RWPE1 (cell line): ENCODE data around the gene ILF3.

ENCODE experiments used
- CTCF ChIA-PET: fragments of 350-600 bp; sonication (Branson Sonifier 250); formaldehyde crosslinking; extraction: SDS; loops from one replicate; lab custom pipeline; 2021; lab: Yijun Ruan, JAX
- POLR2A ChIA-PET: fragments of 400-600 bp; formaldehyde crosslinking; extraction: SDS; loops from one replicate; lab custom pipeline; 2020; ENCODE audit warnings: antibody characterized with exemption; ENCODE audit not compliant: low non-redundant PET; lab: Yijun Ruan, JAX
- DNase-seq: peaks from one replicate; pipeline ENCODE4 v3.0.0; 2012; ENCODE audit warnings: low spot score
- H3K27ac ChIP-seq: fragments of 450-650 bp; 2 replicates; pipeline ENCODE4 v1.5.1; 2017
- CTCF ChIP-seq: fragments of 450-650 bp; conservative IDR thresholded peaks from 2 replicates; pipeline ENCODE4 v1.5.1; 2017; ENCODE audit warnings: low read depth, mild to moderate bottlenecking

Gene ILF3

GRCh38 chr19:10726268-10726667 lies 72.1 kb downstream of the ILF3 start:
- CTCF ChIA-PET, result interaction anchor here (0.7 kb wide), 1 partner anchor 540 kb away, joined by 6 read pairs; no protein-coding TSS in a partner anchor
- no peak for DNase-seq
- POLR2A ChIA-PET, result no interaction called here
- H3K27ac ChIP-seq, result no peak overlapping the region
- TF ChIP-seq CTCF, result no peak

GRCh38 chr19:10727685-10728201 lies 73.6 kb downstream of the ILF3 start:
- H3K27ac ChIP-seq, result no peak overlapping the region; the same call in 1 of the 2 replicates
- TF ChIP-seq CTCF, result no peak
- DNase-seq, result no peak
- ChIA-PET POLR2A (no interaction called here), CTCF (no interaction called here)

- H3K27ac ChIP-seq, result no peak overlapping the region
- DNase-seq, result no peak
- POLR2A ChIA-PET, result no interaction called here
- CTCF ChIA-PET, result no interaction called here
- no peak for TF ChIP-seq CTCF
These were observed 75.3 kb downstream of the ILF3 start for GRCh38 chr19:10729411-10729810.

GRCh38 chr19:10730932-10731331 lies 76.8 kb downstream of the ILF3 start:
- POLR2A ChIA-PET, result no interaction called here
- DNase-seq, result no peak
- CTCF ChIA-PET, result interaction anchor here (0.7 kb wide), 1 partner anchor 11 kb away, joined by 3 read pairs; no protein-coding TSS in a partner anchor
- no peak for TF ChIP-seq CTCF
- H3K27ac ChIP-seq, result peak overlapping the region; percentile 46

- no peak for TF ChIP-seq CTCF
- ChIA-PET POLR2A (no interaction called here), CTCF (no interaction called here)
- H3K27ac ChIP-seq, result no peak overlapping the region
- DNase-seq, result no peak
These were observed 81.6 kb downstream of the ILF3 start for GRCh38 chr19:10735741-10736140.

GRCh38 chr19:10736189-10736588 lies 82.0 kb downstream of the ILF3 start:
- no peak for DNase-seq
- H3K27ac ChIP-seq, result no peak overlapping the region
- ChIA-PET CTCF (no interaction called here), POLR2A (no interaction called here)
- no peak for TF ChIP-seq CTCF
